Natural killer cell (primary cell): ENCODE data around the gene ASAP2. TPM values are rescaled to one million over a fixed set of nuclear protein-coding genes. Genes with fewer than 3 reads are reported as not detected.

ENCODE experiments used
- ATAC-seq, 3 donors: fragments of 150-1000 bp in 2 of 3; fragments of 200-7000 bp in 1 of 3; cut with Tn5 transposase; 1 replicate in 1 of 3; 2 replicates in 2 of 3; pipeline ENCODE4 v1.10.0; 2021; ENCODE audit warnings: mild to moderate bottlenecking in 2 of 3, moderate library complexity in 2 of 3
- DNase-seq, 2 donors: peaks; one replicate each; pipeline versions ENCODE4 v3.0.0 to v3.0.0-alpha.2; 2013 to 2021; ENCODE audit warnings: mixed read lengths in 1 of 2
- H3K27ac ChIP-seq: one replicate; pipeline ENCODE4 v1.5.1; 2013; ENCODE audit warnings: mild to moderate bottlenecking, low read length
- H3K27me3 ChIP-seq: one replicate; pipeline ENCODE4 v1.6.1; 2013; ENCODE audit warnings: low read length; ENCODE audit not compliant: control insufficient read depth, insufficient read depth
- H3K36me3 ChIP-seq: one replicate; pipeline ENCODE4 v1.6.1; 2013; ENCODE audit warnings: low read length; ENCODE audit not compliant: control insufficient read depth, insufficient read depth
- H3K4me1 ChIP-seq: one replicate; pipeline ENCODE4 v1.6.1; 2013; ENCODE audit warnings: low read length; ENCODE audit not compliant: control insufficient read depth, insufficient read depth
- H3K4me3 ChIP-seq: one replicate; pipeline ENCODE4 v1.5.1; 2013; ENCODE audit warnings: low read length
- H3K9me3 ChIP-seq: one replicate; pipeline ENCODE4 v1.6.1; 2013; ENCODE audit warnings: low read length; ENCODE audit not compliant: control insufficient read depth, insufficient read depth
- H3K27ac Mint-ChIP-seq, 2 donors: one replicate each; pipeline ENCODE4 v1.8.0; 2022; ENCODE audit warnings: mild to moderate bottlenecking in 2 of 2, mixed read lengths in 2 of 2, moderate library complexity in 1 of 2
- H3K27me3 Mint-ChIP-seq, 2 donors: one replicate each; pipeline ENCODE4 v1.8.0; 2022; ENCODE audit warnings: low read depth in 2 of 2, mixed read lengths in 2 of 2
- H3K36me3 Mint-ChIP-seq: one replicate; pipeline ENCODE4 v1.8.0; 2022; ENCODE audit warnings: mixed read lengths
- H3K4me1 Mint-ChIP-seq, 2 donors: one replicate each; pipeline ENCODE4 v1.8.0; 2022; ENCODE audit warnings: mixed read lengths in 2 of 2
- H3K4me3 Mint-ChIP-seq: one replicate; pipeline ENCODE4 v1.8.0; 2022; ENCODE audit warnings: mild to moderate bottlenecking, moderate library complexity, mixed read lengths
- H3K9me3 Mint-ChIP-seq, 2 donors: one replicate each; pipeline ENCODE4 v1.8.0; 2022; ENCODE audit warnings: mixed read lengths in 2 of 2
- WGBS: methylation state at CpG from one replicate; pipeline ENCODE4 v1.1.7; 2013; ENCODE audit warnings: missing lambda C conversion rate; ENCODE audit not compliant: insufficient coverage; 5-methylcytosine and 5-hydroxymethylcytosine counted together
- intact Hi-C: fragments of 100-400 bp; cut with micrococcal nuclease; formaldehyde crosslinking; loops from one replicate; pipeline ENCODE4 v1.14.2; 2022
- total RNA-seq, 4 donors: library from RNA; stranded (reverse); fragments of 120-200 nt in 1 of 4; gene quantifications; one replicate each; pipeline versions ENCODE4 v1.2.3 to v1.2.4, GENCODE V29; 2013 to 2022
- TF ChIP-seq, protein P1 (sequence below): fragments of 200-600 bp; IDR thresholded peaks from one replicate; pipeline ENCODE4 v1.8.0; 2022; ENCODE audit warnings: antibody characterized with exemption

The ASAP2 gene
- total RNA-seq, 3 donors from 2014 or later (not counting 1 experiment from before 2014, with no cell fraction given) = 0.20 to 1.8 (median 0.60) TPM

DNA sequence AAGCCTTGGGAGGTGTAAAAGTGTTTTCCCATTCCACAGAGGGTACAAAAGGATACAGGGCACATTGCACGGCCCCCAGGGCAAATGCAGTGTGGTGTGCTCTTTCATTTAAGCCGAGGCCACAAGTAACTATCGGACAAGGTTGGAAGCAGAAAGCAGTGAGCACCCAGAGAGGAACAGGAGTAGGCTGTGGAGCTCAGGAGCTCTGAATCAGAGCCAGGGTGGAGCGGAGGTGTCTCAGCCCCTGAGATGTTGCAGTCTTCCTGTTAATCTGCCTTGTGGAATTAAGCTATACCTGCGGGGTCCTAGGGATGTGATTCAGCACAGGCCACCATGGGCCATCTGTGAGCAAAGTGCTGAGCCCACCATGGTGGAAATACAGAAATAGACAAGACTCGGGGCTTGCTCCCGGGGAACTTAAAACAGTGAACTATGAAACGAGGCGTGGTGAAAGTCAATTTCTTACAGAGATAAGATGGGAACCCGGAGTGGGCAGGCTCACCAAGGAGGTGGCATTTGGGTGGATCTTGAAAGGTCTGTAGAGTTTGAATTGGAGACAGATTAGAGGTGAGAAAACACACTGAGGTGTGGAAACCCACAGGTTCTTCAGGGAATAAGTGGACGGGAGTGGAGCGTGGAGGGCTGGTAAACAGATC lies 44.0 kb downstream of the ASAP2 start:
- H3K27me3 ChIP-seq = no peaks in the 10 kb centered on the region
- H3K36me3 ChIP-seq = no peaks in the 10 kb centered on the region
- no peak overlapping the region for H3K4me3 ChIP-seq
- Mint-ChIP-seq H3K36me3 (no peaks in the 10 kb centered on the region), H3K4me3 (no peak overlapping the region), H3K9me3 (no peaks in the 10 kb centered on the region), H3K4me1 (peaks cover 0 to 6% of the 10 kb centered on the region in 2 donors), H3K27ac (no peak overlapping the region), H3K27me3 (peaks cover 7 to 12% of the 10 kb centered on the region in 2 donors)
- intact Hi-C loops = no loop called here
- ATAC-seq (no peak), DNase-seq (no peak)
- no peaks in the 10 kb centered on the region for H3K4me1 ChIP-seq
- TF ChIP-seq, protein P1, sequence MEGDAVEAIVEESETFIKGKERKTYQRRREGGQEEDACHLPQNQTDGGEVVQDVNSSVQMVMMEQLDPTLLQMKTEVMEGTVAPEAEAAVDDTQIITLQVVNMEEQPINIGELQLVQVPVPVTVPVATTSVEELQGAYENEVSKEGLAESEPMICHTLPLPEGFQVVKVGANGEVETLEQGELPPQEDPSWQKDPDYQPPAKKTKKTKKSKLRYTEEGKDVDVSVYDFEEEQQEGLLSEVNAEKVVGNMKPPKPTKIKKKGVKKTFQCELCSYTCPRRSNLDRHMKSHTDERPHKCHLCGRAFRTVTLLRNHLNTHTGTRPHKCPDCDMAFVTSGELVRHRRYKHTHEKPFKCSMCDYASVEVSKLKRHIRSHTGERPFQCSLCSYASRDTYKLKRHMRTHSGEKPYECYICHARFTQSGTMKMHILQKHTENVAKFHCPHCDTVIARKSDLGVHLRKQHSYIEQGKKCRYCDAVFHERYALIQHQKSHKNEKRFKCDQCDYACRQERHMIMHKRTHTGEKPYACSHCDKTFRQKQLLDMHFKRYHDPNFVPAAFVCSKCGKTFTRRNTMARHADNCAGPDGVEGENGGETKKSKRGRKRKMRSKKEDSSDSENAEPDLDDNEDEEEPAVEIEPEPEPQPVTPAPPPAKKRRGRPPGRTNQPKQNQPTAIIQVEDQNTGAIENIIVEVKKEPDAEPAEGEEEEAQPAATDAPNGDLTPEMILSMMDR = no peak
- H3K27ac ChIP-seq = no peak overlapping the region
- no peaks in the 10 kb centered on the region for H3K9me3 ChIP-seq
- WGBS = 87% methylated on average over 12 of the region's 12 CpGs

DNA sequence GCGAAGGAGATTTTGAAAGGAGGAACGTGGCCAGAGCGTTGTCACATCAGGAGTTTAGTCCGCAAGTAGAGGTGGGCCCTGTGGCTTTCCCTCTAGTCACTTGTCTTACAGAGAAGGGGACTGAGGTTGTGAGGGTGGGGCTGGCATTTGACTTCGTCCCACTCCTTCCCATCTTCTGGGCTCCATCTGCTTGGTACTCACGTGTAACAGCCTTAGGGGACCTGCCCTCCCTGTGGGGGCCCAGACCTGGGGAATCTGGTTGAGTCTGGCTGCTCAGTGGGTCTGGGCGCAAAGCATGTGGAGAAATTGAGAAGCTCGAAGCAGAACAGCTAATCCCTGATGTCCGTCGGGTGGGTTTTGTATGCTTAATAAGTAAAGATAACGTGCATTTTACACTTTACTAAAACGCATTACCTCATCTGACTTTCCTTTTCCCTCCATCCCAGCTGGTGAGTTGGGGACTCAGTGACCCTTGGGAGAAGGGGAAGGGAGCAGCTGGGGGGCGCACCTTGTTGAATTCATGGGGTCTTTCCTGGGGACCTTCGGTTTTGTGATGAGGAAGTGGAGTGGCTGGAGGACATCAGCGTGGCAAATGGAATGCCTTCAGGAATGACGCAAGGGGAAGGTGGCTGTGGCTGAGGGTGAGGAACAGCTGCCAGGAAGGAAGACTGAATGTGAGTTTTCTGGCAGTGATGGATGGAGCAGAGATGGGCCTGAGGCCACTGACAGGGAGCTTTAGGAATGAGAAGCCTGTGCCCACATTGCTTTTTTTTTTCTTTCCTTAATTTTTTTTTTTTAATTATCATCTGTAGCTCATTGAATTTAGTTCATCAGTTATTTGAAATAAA lies 44.8 kb downstream of the ASAP2 start:
- Histone ChIP-seq H3K9me3 (no peaks in the 10 kb centered on the region), H3K4me3 (no peak overlapping the region), H3K27me3 (no peaks in the 10 kb centered on the region), H3K36me3 (no peaks in the 10 kb centered on the region), H3K27ac (no peak overlapping the region), H3K4me1 (no peaks in the 10 kb centered on the region)
- Mint-ChIP-seq H3K27me3 (peaks cover 7 to 12% of the 10 kb centered on the region in 2 donors), H3K36me3 (no peaks in the 10 kb centered on the region), H3K4me3 (no peak overlapping the region), H3K27ac (no peak overlapping the region), H3K4me1 (peaks cover 0 to 6% of the 10 kb centered on the region in 2 donors), H3K9me3 (no peaks in the 10 kb centered on the region)
- TF ChIP-seq, protein P1 = no peak
- ATAC-seq = no peak
- DNase-seq = no peak
- WGBS = 71% methylated on average over 12 of the region's 16 CpGs
- intact Hi-C loops = no loop called here

DNA sequence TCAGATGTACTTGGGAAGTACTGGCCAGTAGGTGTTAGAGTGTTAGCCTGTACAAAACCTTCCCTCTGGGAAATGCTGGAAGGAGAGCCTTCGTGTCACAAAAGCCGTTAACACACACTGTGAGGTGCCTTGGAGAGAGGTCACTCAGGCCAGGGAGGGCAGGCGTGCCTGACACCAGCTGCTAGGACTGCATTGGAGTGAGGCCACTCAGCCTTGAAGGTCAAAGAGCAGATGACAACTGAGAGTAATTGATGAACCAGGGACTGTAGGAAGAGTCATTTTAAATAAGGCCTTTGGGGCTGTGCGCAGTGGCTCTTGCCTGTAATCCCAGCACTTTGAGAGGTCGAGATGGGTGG lies 45.4 kb downstream of the ASAP2 start:
- H3K4me3 ChIP-seq = no peak overlapping the region
- WGBS = 90% methylated on average over 5 of the region's 5 CpGs
- H3K27ac ChIP-seq = no peak overlapping the region
- Mint-ChIP-seq H3K27ac (no peak overlapping the region), H3K4me1 (peaks cover 0 to 6% of the 10 kb centered on the region in 2 donors), H3K9me3 (no peaks in the 10 kb centered on the region), H3K36me3 (no peaks in the 10 kb centered on the region), H3K4me3 (no peak overlapping the region), H3K27me3 (peaks cover 7 to 12% of the 10 kb centered on the region in 2 donors)
- no peaks in the 10 kb centered on the region for H3K27me3 ChIP-seq
- no peaks in the 10 kb centered on the region for H3K4me1 ChIP-seq
- ATAC-seq (no peak), DNase-seq (no peak)
- intact Hi-C loops = no loop called here
- TF ChIP-seq, protein P1 = no peak
- H3K36me3 ChIP-seq = no peaks in the 10 kb centered on the region
- H3K9me3 ChIP-seq = no peaks in the 10 kb centered on the region
